Smooth muscle cell (in vitro differentiated cells): ENCODE results near the gene KDM1B. TPM values are rescaled to one million over a fixed set of nuclear protein-coding genes. Genes with fewer than 3 reads are reported as not detected.
A peak's percentile ranks its signal among the peaks of the same experiment; 100 is the strongest.

Source experiments
- DNase-seq: peaks from one replicate; lab custom pipeline; 2025; ENCODE audit not compliant: unreplicated experiment; lab: John Stamatoyannopoulos, UW
- H2AFZ ChIP-seq: fragments of 200-600 bp; sonication (generic); 2 replicates; pipeline ENCODE4 v1.6.0; 2016; ENCODE audit warnings: antibody characterized with exemption, low read depth, mild to moderate bottlenecking
- H3F3A ChIP-seq: fragments of 200-600 bp; sonication (generic); 2 replicates; pipeline ENCODE4 v1.6.0; 2017; ENCODE audit warnings: antibody characterized with exemption, low read depth
- H3K27ac ChIP-seq: fragments of 200-600 bp; sonication (generic); 2 replicates; pipeline ENCODE4 v1.5.1; 2016; ENCODE audit warnings: low read depth, mild to moderate bottlenecking
- H3K27me3 ChIP-seq: fragments of 200-600 bp; sonication (generic); 2 replicates; pipeline ENCODE4 v1.6.1; 2016; ENCODE audit warnings: low read depth, mild to moderate bottlenecking
- H3K36me3 ChIP-seq: fragments of 200-600 bp; sonication (generic); 2 replicates; pipeline ENCODE4 v1.5.1; 2016; ENCODE audit warnings: low read depth
- H3K4me1 ChIP-seq: fragments of 200-600 bp; sonication (generic); 2 replicates; pipeline ENCODE4 v1.5.1; 2016; ENCODE audit warnings: low read depth
- H3K4me2 ChIP-seq: fragments of 200-600 bp; sonication (generic); 2 replicates; pipeline ENCODE4 v1.6.0; 2016; ENCODE audit warnings: mild to moderate bottlenecking
- H3K4me3 ChIP-seq: fragments of 200-600 bp; sonication (generic); 2 replicates; pipeline ENCODE4 v1.5.1; 2016; ENCODE audit warnings: mild to moderate bottlenecking
- H3K79me2 ChIP-seq: fragments of 200-600 bp; sonication (generic); 2 replicates; pipeline ENCODE4 v1.6.0; 2016; ENCODE audit warnings: low read depth, mild to moderate bottlenecking
- H3K9ac ChIP-seq: fragments of 200-600 bp; sonication (generic); 2 replicates; pipeline ENCODE4 v1.6.0; 2016; ENCODE audit warnings: low read depth
- H3K9me3 ChIP-seq: fragments of 200-600 bp; sonication (generic); replicated peaks from 2 replicates; pipeline ENCODE4 v1.5.1; 2016; ENCODE audit warnings: low read depth
- H4K20me1 ChIP-seq: fragments of 200-600 bp; sonication (generic); 2 replicates; pipeline ENCODE4 v1.6.0; 2016; ENCODE audit warnings: low read depth
- WGBS: methylation state at CpG from one replicate; pipeline ENCODE4 v1.1.7; 2016; ENCODE audit warnings: low lambda C conversion rate; 5-methylcytosine and 5-hydroxymethylcytosine counted together
- polyA plus RNA-seq: library from polyadenylated mRNA; unstranded; fragments of >200 nt; fragmentation: Nextera tagmentation; extraction: Ambion mirVana; gene quantifications from 2 replicates; pipeline ENCODE4 v1.2.1, GENCODE V29; 2016
- total RNA-seq: library from RNA; depleted of rRNA; stranded (reverse); fragments of >200 nt; gene quantifications from 2 replicates; pipeline ENCODE4 v1.2.3, GENCODE V29; 2014
- TF ChIP-seq, protein P1 (sequence below): fragments of 200-600 bp; sonication (generic); IDR thresholded peaks from 2 replicates; pipeline ENCODE4 v1.5.1; 2017; ENCODE audit warnings: borderline replicate concordance, mild to moderate bottlenecking, antibody characterized with exemption; ENCODE audit not compliant: insufficient read depth, poor library complexity, severe bottlenecking

The KDM1B gene
- total RNA-seq, result 15.8 and 19.1 TPM in 2 replicates
- 8.2 and 10.6 TPM in 2 replicates for polyA plus RNA-seq

DNA sequence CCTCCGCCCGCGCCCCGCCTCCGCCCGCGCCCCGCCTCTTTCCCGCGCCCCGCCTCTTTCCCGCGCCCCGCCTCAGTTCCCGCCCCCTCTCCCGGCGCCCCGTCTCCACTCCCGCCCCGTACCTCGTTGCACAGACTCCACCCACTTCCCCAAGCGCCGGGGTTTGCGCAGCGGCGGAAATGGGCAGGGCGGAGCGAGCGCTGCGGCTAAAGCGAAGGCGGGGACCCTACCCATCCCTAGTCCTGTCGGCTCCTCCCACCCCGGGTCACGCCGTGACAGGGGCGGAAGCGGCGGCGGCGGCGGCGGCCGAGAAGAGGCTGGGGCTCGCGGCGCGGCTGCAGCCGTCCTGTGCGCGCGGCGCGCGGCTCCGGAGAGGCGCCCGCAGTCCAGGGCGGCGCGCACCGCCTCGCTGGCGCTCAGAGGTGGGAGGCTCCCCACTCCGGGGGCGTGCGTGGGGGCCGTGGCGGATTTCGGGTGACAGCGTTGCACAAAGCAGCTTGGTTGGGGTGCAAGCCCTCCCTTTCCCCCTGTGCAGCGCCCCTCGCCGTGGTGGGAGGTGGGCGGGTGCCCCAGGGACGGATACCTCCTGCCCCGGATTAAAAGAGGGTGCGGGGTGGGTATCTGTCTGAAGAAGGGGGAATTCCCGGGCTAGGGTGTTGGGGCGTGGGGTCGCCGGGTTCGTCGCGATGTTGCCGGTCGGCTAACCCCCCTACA is at the start of gene KDM1B:
Gene KDM1B (plus strand): TSS at position 273 of the 714 bp plus-strand sequence. CDS start 4,474 bp downstream, outside the sequence.
- Histone ChIP-seq H3K9ac (peak within 1 kb of the TSS; percentile 94), H4K20me1 (no peaks in the 10 kb centered on the region), H3K4me3 (peak within 1 kb of the TSS; percentile 96), H3F3A (peaks cover 4% of the 10 kb centered on the region), H2AFZ (peak within 1 kb of the TSS; percentile 97), H3K9me3 (no peaks in the 10 kb centered on the region), H3K27ac (peak within 1 kb of the TSS; percentile 73), H3K36me3 (no peaks in the 10 kb centered on the region), H3K4me1 (peaks cover 16% of the 10 kb centered on the region), H3K27me3 (no peaks in the 10 kb centered on the region), H3K79me2 (peaks cover 3% of the 10 kb centered on the region), H3K4me2 (peak within 1 kb of the TSS; percentile 94)
- DNase-seq, result peak; percentile 95
- TF ChIP-seq, protein P1, sequence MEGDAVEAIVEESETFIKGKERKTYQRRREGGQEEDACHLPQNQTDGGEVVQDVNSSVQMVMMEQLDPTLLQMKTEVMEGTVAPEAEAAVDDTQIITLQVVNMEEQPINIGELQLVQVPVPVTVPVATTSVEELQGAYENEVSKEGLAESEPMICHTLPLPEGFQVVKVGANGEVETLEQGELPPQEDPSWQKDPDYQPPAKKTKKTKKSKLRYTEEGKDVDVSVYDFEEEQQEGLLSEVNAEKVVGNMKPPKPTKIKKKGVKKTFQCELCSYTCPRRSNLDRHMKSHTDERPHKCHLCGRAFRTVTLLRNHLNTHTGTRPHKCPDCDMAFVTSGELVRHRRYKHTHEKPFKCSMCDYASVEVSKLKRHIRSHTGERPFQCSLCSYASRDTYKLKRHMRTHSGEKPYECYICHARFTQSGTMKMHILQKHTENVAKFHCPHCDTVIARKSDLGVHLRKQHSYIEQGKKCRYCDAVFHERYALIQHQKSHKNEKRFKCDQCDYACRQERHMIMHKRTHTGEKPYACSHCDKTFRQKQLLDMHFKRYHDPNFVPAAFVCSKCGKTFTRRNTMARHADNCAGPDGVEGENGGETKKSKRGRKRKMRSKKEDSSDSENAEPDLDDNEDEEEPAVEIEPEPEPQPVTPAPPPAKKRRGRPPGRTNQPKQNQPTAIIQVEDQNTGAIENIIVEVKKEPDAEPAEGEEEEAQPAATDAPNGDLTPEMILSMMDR, result no peak
- WGBS, result under 1% methylated on average over 35 of the region's 87 CpGs

- Histone ChIP-seq H2AFZ (no peak overlapping the region), H3K4me2 (no peak overlapping the region), H3K9me3 (no peaks in the 10 kb centered on the region), H3K36me3 (no peaks in the 10 kb centered on the region), H3K9ac (no peak overlapping the region), H3K27me3 (no peaks in the 10 kb centered on the region), H3K27ac (no peak overlapping the region), H3K4me1 (no peaks in the 10 kb centered on the region), H3F3A (no peaks in the 10 kb centered on the region), H3K79me2 (no peaks in the 10 kb centered on the region), H3K4me3 (no peak overlapping the region), H4K20me1 (no peaks in the 10 kb centered on the region)
- 100% methylated on average over 1 of the region's 1 CpG for WGBS
- DNase-seq, result no peak
- TF ChIP-seq, protein P1, result no peak
Measured at GRCh38 chr6:18107061-18107460, 48.2 kb upstream of the KDM1B start.

- Histone ChIP-seq H3K27ac (no peak overlapping the region), H4K20me1 (no peaks in the 10 kb centered on the region), H3K9me3 (no peaks in the 10 kb centered on the region), H3K4me1 (no peaks in the 10 kb centered on the region), H2AFZ (no peak overlapping the region), H3K27me3 (no peaks in the 10 kb centered on the region), H3K9ac (no peak overlapping the region), H3K36me3 (no peaks in the 10 kb centered on the region), H3K79me2 (no peaks in the 10 kb centered on the region), H3K4me2 (no peak overlapping the region), H3K4me3 (no peak overlapping the region), H3F3A (no peaks in the 10 kb centered on the region)
- DNase-seq, result no peak
- TF ChIP-seq, protein P1, result no peak
Measured at GRCh38 chr6:18110162-18110561, 45.1 kb upstream of the KDM1B start.

DNA sequence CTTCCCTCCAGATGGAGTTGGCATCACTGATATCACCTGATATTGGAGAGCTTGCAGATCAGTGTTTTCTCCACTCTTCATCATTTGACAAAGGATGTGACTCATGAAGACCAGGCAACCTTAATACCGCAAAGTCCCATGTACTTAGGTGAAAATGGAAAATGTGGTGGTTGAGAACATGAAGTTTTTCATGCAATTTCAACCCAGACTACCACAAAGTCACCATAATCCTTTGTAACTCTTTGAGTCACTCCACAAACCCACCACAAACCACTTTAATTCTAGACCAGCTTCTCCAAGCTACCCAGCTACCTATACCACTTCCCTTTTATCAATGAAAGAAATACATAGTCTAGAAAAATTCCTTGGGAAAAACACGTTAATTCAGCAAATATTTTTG is 39.9 kb upstream of the KDM1B start:
- no peaks in the 10 kb centered on the region for H4K20me1 ChIP-seq
- H2AFZ ChIP-seq, result no peak overlapping the region
- H3K9me3 ChIP-seq, result no peaks in the 10 kb centered on the region
- no peaks in the 10 kb centered on the region for H3K36me3 ChIP-seq
- DNase-seq, result no peak
- no peaks in the 10 kb centered on the region for H3K4me1 ChIP-seq
- no peak overlapping the region for H3K9ac ChIP-seq
- no peaks in the 10 kb centered on the region for H3K27me3 ChIP-seq
- TF ChIP-seq, protein P1, result no peak
- 58% methylated on average over 2 of the region's 2 CpGs for WGBS
- H3K79me2 ChIP-seq, result no peaks in the 10 kb centered on the region
- peak overlapping the region; percentile 67 for H3K27ac ChIP-seq
- H3K4me3 ChIP-seq, result no peak overlapping the region
- no peak overlapping the region for H3K4me2 ChIP-seq
- H3F3A ChIP-seq, result no peaks in the 10 kb centered on the region
